ENCODE data around the gene DCT.
A peak's percentile ranks its signal among the peaks of the same experiment; 100 is the strongest.
"Not testable (repeated sequence)": the region's sequence is repeated elsewhere in the genome, so short reads cannot be mapped to it uniquely, and the experiment has no call there.

The DCT gene

DNA sequence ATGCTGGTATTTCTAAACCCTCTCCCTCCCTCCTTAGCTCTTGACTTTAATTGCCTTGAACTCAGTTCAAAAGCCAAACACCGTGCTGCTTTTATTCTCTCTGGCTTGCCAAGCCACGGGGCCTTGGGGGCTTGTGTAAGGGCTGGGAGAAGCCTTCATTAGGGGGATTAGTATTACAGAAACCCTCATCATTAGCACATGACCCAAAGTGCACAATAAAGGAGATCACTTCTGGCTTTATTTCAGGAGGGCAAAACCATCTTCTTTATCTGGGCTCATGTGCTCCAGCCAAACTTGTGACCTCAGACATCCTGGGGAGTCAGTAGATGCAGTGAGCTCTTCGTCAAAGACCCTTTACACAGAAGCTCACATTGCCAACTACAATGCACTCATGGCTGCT lies at the start of gene DCT:
TSS of gene DCT (minus strand) at position 67 of the 400 bp plus-strand sequence. CDS start 427 bp downstream, outside the sequence.
- no peak for DNase-seq

DNA sequence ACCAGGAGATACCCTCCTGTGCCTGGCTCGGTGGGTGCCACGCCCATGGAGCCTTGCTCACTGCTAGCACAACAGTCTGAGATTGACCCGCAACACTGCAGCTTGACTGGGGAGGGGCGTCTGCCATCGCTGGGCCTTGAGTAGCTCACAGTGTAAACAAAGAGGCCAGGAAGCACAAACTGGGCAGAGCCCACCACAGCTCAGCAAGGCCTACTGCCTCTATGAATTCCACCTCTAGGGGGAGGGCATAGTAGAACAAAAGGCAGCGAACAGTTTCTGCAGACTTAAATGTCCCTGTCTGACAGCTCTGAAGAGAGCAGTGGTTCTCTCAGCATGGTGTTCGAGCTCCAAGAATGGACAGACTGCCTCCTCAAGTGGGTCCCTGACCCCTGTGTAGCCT lies 47.5 kb upstream of the DCT start:
- DNase-seq: not testable (repeated sequence)

DNA sequence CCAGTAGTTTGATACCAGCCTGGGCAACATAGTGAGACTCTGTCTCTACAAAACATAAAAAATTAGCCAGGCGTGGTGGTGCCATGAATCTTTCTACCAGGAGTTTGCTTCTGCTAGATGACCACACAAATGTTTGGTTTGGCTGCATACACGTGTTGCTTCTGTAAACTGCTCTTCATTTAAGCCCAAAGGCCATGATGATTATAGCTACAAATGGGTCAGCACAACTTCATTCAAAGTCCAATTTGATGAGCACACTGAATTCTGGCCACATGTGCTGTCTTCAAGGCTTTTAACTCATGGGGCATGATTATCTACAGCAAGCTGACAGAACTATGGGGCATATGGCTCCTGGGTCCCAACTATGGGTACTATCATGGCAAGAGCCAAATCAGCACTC lies 46.3 kb upstream of the DCT start:
- no peak for DNase-seq

DNA sequence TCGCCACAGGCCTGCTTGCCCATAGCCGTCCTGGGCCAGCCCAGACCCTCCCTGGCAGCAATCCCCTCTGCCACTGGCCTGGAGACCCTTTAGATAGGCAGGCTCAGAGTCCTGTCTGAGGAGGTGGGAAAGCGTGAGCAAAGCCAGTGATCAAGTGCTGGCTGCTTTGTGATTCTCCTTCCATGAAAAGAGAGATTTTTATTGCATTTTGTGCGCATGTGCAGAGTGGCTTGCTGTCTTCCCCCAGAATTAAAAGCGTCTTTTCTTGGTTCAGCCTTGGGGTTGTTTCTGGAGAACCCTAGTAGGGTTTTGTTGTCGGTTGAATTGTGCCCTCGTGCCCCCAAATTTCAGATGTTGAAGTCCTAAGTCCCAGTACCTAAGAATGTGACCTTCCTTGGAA lies 44.9 kb upstream of the DCT start:
- no peak for DNase-seq

DNA sequence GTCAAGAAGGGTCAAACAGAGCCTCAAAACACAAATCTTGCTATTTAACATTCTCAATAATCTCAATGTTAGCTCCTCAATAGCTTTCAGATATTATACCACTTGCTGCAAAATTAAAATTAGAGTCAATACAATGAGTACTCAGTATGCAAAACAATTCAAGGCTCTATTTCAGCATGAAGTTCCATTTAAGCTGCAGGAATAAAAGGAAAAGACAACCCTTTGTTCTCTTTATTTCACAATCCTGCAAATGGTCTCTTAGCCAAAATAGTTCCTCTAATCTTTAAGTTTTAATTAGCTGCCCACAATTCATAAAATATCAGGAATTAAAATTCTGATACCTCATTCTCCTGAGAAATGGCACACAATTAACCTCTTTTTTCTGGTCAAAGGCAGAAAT lies 40.5 kb upstream of the DCT start:
- DNase-seq: no peak

DNA sequence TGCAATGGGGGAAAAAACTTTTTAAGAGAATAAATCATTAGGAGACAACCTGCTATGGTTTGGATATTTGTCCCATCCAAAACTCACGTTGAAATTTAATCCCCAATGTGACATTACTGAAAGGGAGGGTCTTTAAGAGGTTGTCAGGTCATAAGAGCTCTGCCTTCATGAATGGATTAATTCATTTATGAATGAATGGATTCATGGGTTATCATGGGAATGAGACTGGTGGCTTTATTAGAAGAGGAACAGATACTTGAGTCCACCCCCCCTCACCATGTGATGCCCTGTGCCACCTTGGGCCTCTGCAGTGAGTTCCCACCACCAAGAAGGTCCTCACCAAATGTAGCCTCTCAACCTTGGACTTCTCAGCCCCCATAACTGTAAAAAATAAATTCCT lies 37.0 kb upstream of the DCT start:
- no peak for DNase-seq

DNA sequence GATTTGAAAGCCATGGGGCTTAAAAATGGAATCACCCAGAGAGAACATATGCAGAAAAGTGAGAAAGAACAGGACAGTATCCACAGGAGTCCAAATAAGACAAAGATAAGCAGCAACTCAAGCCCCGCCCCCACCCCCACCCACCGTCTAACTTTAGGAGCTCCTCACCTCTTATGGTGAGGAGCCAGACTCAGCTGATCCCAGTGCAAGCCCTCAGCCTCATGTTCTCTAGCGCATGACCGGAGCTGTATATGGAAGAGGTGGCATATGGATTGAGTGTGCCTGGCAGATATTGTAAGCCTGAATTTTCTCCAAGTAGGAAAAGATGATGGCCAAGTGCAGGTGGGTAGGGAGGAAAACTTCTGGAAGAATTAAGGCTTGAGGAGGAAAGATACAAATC lies 36.4 kb upstream of the DCT start:
- no peak for DNase-seq

DNA sequence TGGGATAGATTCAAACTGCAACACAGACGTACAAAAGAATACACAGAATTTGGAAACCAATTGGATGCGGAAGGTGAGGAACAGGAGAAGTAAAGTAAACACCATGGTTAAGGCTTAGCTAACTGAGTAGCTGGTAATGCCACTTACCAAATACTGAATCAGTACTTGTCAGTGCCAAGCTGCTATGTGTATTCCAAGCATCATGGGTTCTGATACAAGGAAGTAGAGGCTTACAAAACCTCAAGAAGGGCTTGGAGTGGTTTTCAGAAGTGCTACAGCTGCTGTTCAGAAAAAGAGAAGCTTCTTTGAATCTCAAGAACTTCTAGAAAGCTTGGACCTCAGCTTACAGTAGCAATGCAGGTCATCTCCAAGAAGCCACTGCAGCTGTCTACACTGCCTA lies 35.9 kb upstream of the DCT start:
- DNase-seq: no peak

DNA sequence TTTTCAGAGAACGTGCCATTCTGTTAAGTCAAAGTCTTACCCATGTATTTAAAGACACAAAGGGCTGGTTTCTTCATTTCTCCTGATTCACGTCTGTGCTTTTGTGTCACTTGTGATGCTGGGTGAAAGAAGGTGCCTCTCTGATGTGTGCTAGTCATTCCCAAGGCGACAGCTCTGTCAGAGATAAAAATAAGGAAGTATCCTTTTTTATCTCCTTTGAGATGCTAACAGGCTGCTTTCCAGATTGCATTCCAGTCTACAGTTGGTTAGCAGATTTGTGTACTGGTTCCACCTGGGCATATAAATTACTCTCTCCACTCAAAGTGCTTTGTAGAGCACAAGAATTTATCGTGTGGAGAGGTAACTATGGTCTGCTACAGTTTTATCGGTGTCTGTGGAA lies 33.5 kb upstream of the DCT start:
- DNase-seq: no peak

DNA sequence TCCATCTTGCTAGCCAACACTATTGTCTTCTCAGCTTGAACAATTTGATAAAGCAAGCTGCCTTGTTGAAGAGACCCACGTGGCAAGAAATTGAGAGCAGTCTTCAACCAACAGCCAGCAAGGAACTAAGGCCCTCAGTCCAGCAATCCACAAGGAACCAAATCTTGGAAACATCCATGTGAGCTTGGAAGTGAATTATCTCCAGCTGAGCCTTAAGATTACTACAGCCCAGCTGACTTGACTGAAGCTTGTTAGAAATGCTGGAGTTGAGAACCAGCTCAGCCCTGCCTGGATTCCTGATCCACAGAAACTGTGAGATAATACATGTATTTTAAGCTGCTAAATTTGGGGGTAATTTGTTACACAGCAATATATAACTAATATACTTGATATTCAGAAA lies 26.2 kb upstream of the DCT start:
- no peak for DNase-seq

DNA sequence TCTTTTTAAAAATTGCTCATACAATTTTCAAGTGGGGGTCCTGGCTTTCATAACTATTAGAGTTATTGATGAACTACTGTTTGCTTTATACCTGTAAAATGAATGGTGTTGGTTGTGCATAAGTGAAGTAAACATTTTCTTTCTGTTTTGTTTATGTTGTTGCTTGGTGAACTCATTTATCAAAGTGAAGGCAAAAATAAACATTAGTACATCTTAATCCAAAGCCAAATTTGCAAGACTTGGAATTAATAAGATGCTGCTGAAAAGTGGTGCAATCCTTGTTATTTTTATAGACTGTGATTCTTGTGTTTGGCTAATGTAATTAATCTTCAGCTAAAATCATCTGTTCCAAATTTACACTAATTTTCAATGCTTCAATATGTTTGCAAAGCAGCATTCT lies 24.4 kb upstream of the DCT start:
- DNase-seq: no peak

DNA sequence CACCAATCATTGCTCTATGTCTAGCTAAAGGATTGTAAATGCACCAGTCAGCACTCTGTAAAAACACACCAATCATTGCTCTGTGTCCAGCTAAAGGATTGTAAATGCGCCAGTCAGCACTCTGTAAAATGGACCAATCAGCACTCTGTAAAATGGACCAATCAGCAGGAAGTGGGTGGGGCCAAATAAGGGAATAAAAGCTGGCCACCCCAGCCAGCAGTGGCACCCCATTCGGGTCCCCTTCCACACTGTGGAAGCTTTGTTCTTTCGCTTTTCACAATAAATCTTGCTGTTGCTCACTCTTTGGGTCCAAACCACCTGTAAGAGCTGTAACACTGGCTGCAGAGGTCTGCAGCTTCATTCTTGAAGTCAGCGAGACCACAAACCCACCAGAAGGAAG lies 19.3 kb upstream of the DCT start:
- DNase-seq: not testable (repeated sequence)

DNA sequence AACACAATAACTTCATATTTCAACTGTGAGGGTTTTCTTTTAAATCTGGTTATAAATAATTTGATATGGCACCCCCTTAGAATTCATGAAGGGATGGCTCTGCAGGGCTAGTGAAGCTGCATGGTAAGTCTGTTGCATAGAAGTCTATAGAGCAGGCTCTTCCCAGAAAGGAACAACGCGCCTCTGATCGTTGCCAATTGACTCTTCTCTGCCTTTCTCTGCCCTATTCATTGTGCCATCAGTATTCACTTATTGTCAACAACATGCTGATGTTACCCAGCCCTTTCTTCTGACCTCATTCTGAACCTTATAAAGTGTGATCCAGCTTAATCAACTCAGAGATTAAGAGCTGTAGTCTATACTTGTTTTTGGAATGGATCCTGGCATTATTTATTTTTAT lies 16.3 kb upstream of the DCT start:
- DNase-seq: no peak

DNA sequence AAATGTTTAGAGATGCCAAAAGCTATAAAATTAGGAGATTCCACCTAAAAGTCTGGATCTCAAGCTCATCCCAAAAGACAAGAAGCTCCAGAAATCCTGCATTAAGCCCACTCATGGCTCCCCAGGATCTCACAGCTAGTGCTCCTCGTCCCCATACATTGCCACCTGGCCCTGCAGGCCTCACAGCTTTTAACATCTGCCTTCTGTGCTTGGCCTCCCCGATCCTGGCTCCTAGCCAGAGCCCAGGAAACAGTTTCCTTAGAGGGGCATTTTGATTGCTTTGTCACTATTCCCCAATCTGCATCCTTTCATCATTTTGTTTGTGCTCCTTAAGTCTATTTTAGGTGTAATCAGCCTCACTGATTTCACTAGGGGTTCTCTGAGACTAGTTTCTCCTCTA lies 14.5 kb upstream of the DCT start:
- DNase-seq: no peak

DNA sequence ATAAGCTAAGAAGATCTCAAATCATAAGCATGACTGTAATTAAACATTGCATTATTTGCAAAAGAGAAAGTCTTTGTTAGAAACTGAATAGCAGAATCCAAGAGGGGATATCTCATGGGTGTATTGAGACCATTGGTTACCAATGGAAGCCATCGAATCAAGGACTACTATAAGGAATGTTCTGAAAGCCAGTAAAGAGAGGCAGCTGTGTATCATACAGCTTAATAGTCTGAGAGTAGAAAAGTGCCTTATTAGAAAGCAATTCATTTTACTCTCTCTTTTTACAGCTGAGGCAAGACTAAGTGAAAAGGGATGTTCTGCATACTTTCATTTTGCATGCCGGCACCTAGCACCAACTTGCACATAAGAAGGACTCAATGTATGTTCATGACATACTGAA lies 7.6 kb upstream of the DCT start:
- no peak for DNase-seq

DNA sequence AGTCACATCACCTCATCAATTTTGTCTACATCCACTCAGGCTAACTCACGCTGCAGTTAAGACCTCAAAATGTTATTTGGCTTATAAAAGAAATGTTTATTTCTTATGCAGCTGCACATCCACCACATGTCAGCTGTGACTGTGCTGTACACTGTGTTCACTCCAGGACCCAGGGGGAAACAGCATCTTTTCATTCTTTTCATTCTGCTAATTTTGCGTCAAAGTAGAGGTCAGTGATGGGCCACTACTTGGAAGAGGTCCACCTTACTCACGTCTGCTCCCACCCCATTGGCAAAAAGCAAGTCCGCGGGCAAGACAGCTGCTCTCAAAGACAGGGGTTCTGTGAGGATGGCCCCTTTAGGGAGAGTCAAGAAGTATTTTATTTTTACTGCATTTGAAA lies 4.5 kb upstream of the DCT start:
- DNase-seq: no peak

DNA sequence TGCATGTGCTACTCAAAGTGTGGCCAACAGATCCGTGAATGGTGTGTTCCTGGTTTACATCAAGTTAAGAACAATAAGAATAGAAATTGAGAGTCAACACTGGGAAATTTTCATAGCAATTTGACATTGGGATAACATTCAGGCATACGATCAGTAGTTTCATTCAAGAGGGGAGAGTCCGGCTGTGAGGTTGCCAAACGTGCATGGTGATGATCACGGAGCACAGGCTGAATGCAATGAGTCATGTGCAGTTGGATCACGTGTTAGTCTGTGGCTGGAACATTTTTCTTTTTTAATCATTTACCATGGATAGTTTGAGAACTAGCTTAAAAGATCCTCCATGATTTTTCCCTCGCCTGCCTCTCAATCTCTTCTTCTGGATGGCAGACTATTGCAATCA lies 2.5 kb upstream of the DCT start:
- DNase-seq: no peak

DNA sequence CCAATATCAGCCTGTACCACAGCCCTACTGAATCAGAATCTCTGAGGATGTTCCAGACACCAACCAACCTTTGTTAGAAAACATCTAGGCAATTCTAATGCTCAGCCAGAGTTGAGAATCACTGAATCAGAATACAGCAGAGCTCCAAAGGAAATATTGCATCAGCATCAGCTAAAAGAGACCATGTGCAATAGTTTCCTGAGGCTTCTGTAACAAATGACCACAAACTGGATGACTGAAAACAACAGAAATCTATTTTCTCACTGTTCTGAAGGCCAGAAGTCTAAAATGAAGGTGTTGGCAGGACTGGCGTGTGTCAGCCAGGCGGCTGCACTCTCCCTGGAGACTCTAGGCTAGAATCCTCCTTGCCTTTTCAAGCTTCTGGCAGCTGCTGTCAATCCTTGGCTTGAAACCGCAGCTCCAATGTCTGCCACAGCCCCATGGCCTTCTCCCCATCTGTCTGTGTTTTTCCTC lies 1.2 kb upstream of the DCT start:
- no peak for DNase-seq

DNA sequence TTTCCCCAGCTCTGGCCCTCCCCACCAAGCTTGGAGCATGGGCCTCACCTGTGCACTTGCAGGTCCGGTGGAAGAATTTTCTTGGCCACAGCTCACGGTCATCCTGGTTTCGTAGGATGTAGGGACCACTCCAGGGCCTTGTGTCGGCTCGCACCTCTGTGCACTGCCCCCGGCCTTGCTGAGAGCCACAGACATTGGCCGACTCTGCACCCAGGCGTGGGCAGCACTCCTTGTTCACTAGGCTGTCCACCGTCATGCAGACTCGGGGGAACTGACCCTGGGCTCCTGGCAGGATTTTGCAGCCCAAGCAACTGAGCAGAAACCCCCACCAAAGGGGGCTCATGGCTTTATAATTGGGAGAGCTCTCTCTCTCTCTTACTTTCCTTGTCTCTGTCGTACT lies 569 bp downstream of the DCT start:
- no peak for DNase-seq

DNA sequence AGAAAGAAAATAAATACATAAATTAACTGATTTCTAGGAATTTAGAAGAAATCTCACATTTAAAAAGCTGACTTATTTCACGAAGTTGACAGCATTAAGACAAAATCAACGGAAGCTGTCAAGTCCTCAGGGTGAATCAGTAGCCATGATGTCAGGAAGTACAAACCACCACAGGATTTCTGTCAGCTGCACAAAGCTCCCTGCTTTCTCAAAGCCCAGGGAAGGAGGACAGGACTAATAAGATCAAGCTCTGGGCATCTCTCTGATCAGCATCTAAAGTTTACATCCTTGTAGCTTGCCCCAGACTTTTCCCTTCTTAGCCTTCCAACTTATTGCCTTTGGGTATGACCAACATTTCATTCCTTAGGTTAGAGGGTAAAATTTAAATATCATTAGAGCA lies 9.4 kb downstream of the DCT start:
- DNase-seq: no peak

DNA sequence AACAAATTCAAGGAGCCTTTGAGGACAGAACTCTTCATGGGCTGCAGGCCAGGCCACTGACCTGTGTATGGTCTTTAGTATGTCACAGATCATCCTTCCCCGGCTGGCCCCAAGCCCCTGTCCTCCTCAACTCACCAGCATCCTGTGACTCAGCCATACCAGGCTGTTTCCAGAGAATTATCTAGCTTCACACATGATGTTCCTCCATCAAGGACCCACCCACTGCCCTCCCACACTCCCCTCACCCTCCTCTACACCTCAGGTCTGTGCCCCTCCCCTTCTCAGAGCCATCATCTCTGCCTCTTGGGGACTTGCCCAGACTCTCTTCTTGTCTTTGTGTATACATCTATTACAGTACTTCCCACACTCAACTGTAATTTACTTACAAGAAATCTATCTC lies 14.7 kb downstream of the DCT start:
- DNase-seq: peak; percentile 16

DNA sequence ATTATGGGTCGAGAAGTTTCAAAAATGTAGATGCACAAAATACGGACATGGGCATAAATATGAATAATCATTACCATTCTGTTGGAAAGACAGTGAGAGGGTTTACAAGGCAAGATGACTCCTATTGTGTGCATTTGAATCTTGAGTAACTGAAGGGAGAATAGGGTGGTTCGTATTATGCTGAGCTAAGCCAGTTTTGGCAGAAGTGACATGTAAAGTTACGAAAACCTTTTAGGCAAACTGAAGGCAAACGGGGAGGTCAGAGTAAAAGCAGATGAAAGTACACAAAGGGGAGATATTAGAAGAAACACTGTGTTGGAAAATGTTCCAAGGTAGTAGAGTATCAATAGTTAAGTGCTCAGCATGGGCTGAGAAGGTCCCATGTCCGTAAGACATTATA lies 16.8 kb downstream of the DCT start:
- DNase-seq: no peak

DNA sequence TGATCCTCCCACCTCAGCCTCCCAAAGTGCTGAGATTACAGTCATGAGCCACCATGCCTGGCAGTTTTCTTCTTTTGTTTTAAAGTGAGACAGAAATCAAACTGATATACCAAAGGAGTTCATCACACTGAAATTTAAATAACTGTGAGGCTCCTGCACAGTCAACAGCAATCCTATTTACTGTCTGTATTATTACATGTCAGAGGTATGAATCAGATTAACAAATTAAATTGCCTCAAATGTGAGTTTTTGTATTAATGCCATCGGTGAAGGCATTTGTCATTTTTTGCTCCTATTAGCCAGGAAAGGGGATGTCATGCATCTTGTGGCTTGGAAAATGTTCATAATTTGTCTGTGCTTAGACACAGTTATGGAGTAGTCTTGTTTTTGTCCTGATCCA lies 20.4 kb downstream of the DCT start:
- DNase-seq: no peak

DNA sequence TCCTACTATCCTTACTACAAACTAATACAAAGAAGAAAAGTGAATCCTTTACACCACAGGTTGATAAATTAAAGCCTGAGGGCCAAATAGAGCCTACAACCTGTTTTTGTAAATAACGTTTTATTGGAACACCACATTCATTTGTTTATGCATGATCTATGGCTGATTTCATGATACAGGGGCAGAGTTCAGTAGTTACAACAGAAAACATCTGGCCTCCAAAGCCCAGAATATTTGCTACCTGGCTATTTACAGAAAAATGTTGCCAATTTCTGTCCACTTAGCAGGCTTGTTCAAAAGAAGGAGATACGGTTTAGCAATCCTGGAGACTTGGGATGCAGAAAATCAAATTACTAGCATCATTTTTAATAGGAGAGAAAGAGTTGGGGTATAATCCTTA lies 24.1 kb downstream of the DCT start:
- DNase-seq: no peak

DNA sequence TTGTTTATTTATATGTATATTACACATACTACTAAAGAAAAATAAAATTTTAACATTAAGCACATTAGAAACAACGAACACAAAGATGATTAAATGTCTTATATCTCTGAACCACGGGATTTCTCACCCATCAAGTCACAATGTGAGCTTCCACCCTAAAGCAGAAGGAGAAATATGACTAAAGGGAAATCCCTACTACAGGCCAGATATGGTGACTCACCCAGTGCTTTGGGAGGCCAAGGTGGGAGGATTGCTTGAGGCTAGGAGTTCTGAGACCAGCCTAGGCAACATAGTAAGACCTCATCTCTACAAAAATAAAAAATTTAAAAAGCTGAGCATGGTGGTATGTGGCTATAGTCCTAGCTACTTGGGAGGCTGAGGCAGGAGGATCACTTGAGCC lies 24.6 kb downstream of the DCT start:
- DNase-seq: no peak

DNA sequence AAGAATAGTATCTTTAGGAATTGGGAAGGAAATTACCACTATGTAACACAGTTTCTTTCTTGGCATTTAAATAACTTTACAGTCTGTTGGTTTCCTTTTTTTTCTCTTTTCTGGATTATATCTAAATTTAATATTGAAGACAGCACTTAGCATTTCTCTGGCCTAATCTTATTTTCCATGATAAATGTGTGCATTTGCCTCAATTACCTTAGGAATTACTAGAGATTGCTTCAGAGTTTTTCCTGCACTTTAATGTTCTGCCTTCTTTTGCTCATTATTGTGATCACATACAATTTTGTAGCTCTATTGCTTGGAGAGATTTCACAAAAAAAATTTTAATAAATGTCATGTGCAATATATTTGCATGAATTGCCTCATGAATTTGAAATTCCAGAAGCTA lies 25.1 kb downstream of the DCT start:
- no peak for DNase-seq
